Endothelial cell of umbilical vein (primary cell): ENCODE data around the gene USP28. TPM values are rescaled to one million over a fixed set of nuclear protein-coding genes. Genes with fewer than 3 reads are reported as not detected.

Experiments
- BruUV-seq: library from RNA; stranded (reverse); fragments of 400-500 nt; replicated peaks from 2 replicates; lab custom pipeline; 2021; lab: Mats Ljungman, UMichigan
- CTCF ChIA-PET: fragments of 300-600, 350-600 bp; sonication (Branson Sonifier 250); formaldehyde crosslinking; loops from one replicate; lab custom pipeline; 2021; ENCODE audit warnings: antibody characterized with exemption, inconsistent platforms; lab: Charles Lee
- POLR2A ChIA-PET: fragments of 300-600, 350-600 bp; sonication (Branson Sonifier 250); formaldehyde crosslinking; loops from one replicate; lab custom pipeline; 2021; ENCODE audit warnings: antibody characterized with exemption, inconsistent platforms; lab: Charles Lee
- DNase-seq: peaks from one replicate; pipeline ENCODE4 v3.0.0-alpha.2; 2011; ENCODE audit warnings: low read depth, low spot score
- FAIRE-seq: peaks from 2 replicates; lab custom pipeline; 2011; peaks lifted over from hg19 to GRCh38; lab: Jason Lieb, UNC
- H2AFZ ChIP-seq: 2 replicates; pipeline ENCODE4 v1.6.0; 2012; ENCODE audit warnings: low read depth, low read length, control low read depth, inconsistent platforms
- H3K27ac ChIP-seq: 2 replicates; pipeline ENCODE4 v1.5.1; 2011; ENCODE audit warnings: low read depth, mild to moderate bottlenecking, control low read depth, low read length, moderate library complexity; ENCODE audit not compliant: insufficient read depth
- H3K27me3 ChIP-seq, 2 experiments: 2 replicates each; pipeline versions ENCODE4 v1.6.0 to v1.6.1; 2011; ENCODE audit warnings: low read length in 2 of 2, mixed read lengths in 1 of 2; ENCODE audit not compliant: control insufficient read depth in 2 of 2, insufficient read depth in 2 of 2
- H3K36me3 ChIP-seq, 2 experiments: 2 replicates in 1 of 2; 3 replicates in 1 of 2; pipeline ENCODE4 v1.5.1; 2011; ENCODE audit warnings: low read length in 2 of 2, mild to moderate bottlenecking in 1 of 2, moderate library complexity in 1 of 2; ENCODE audit not compliant: control insufficient read depth in 2 of 2, insufficient read depth in 2 of 2; ENCODE audit errors: extremely low read depth in 1 of 2
- H3K4me1 ChIP-seq: 3 replicates; pipeline ENCODE4 v1.5.1; 2011; ENCODE audit warnings: mild to moderate bottlenecking, low read length; ENCODE audit not compliant: control insufficient read depth, insufficient read depth; ENCODE audit errors: extremely low read depth
- H3K4me2 ChIP-seq: 2 replicates; pipeline ENCODE4 v1.6.1; 2011; ENCODE audit warnings: low read length, control low read depth, mixed read lengths; ENCODE audit not compliant: insufficient read depth
- H3K4me3 ChIP-seq, 3 experiments: fragments of 200-600 bp in 1 of 3; sonication (generic), shearing (Covaris generic) in 1 of 3; replicated peaks in 1 of 3; 2 replicates each; pipeline ENCODE4 v1.5.1; 2011 to 2016; ENCODE audit warnings: control low read depth in 3 of 3, low read length in 3 of 3, mild to moderate bottlenecking in 2 of 3, inconsistent platforms in 1 of 3, low read depth in 1 of 3, moderate library complexity in 1 of 3; ENCODE audit not compliant: insufficient read depth in 1 of 3
- H3K79me2 ChIP-seq: 2 replicates; pipeline ENCODE4 v1.6.0; 2012; ENCODE audit warnings: low read length, inconsistent platforms; ENCODE audit not compliant: control insufficient read depth, insufficient read depth
- H3K9ac ChIP-seq: replicated peaks from 2 replicates; pipeline ENCODE3; 2011; ENCODE audit warnings: low read length, control low read depth; ENCODE audit not compliant: insufficient read depth; ENCODE audit errors: extremely low read depth
- H3K9me1 ChIP-seq: replicated peaks from 3 replicates; pipeline ENCODE4 v1.6.0; 2011; ENCODE audit warnings: mild to moderate bottlenecking, low read length; ENCODE audit not compliant: control insufficient read depth, insufficient read depth; ENCODE audit errors: extremely low read depth
- H3K9me3 ChIP-seq: replicated peaks from 2 replicates; pipeline ENCODE4 v1.5.1; 2012; ENCODE audit warnings: low read length, inconsistent platforms; ENCODE audit not compliant: control insufficient read depth, insufficient read depth
- H4K20me1 ChIP-seq: replicated peaks from 2 replicates; pipeline ENCODE3; 2011; ENCODE audit warnings: mild to moderate bottlenecking, low read length; ENCODE audit not compliant: control insufficient read depth, insufficient read depth; ENCODE audit errors: extremely low read depth
- EZH2 ChIP-seq: IDR thresholded peaks from 2 replicates; pipeline ENCODE4 v1.6.1; 2012; ENCODE audit warnings: borderline replicate concordance, low read depth, mild to moderate bottlenecking, moderate library complexity, low read length, inconsistent platforms; ENCODE audit not compliant: severe bottlenecking
- FOS ChIP-seq: IDR thresholded peaks from 2 replicates; pipeline ENCODE4 v1.6.1; 2011; ENCODE audit warnings: mild to moderate bottlenecking, low read length, moderate library complexity, borderline replicate concordance; ENCODE audit not compliant: insufficient read depth
- GATA2 ChIP-seq: IDR thresholded peaks from 2 replicates; pipeline ENCODE4 v1.7.0; 2011; ENCODE audit warnings: low read depth, mild to moderate bottlenecking, moderate library complexity, mixed read lengths, low read length; ENCODE audit not compliant: insufficient read length, insufficient read depth
- JUN ChIP-seq: IDR thresholded peaks from 2 replicates; pipeline ENCODE4 v1.6.1; 2011; ENCODE audit warnings: borderline replicate concordance, low read depth; ENCODE audit not compliant: insufficient read length, insufficient read depth
- MAX ChIP-seq: IDR thresholded peaks from 2 replicates; pipeline ENCODE4 v1.6.1; 2011; ENCODE audit not compliant: insufficient read depth, insufficient read length
- MYC ChIP-seq: IDR thresholded peaks from one replicate; pipeline ENCODE4 v1.6.1; 2011; ENCODE audit warnings: mild to moderate bottlenecking, low read depth, low read length
- POLR2A ChIP-seq: IDR thresholded peaks from 2 replicates; pipeline ENCODE4 v1.6.1; 2012; ENCODE audit warnings: low read depth, mild to moderate bottlenecking, control low read depth, low read length
- POLR2AphosphoS5 ChIP-seq: IDR thresholded peaks from 2 replicates; pipeline ENCODE4 v1.6.1; 2012; ENCODE audit warnings: low read depth, mild to moderate bottlenecking, control low read depth, low read length, moderate library complexity; ENCODE audit not compliant: insufficient read depth
- dilution Hi-C: fragments of 300-500 bp; cut with MboI; formaldehyde crosslinking; loops from one replicate; pipeline ENCODE4 v1.15.0; 2019; ENCODE audit warnings: low sequenced_read_pairs; ENCODE audit not compliant: extremely low pct_ligation_motif_present
- intact Hi-C: fragments of 100-400 bp; cut with micrococcal nuclease; formaldehyde crosslinking; loops from one replicate; pipeline ENCODE4 v1.10.0; 2022
- polyA plus RNA-seq, 4 experiments: library from polyadenylated mRNA; depleted of rRNA in 3 of 4; stranded (reverse) in 3 of 4; unstranded in 1 of 4; fragments of >200 nt; gene quantifications; 2 replicates each; pipeline versions ENCODE4 v1.2.1 to v1.2.3, GENCODE V29; 2011 to 2012; ENCODE audit warnings: missing spikeins in 1 of 4
- total RNA-seq: library from RNA; stranded (reverse); gene quantifications from 2 replicates; pipeline ENCODE4 v1.2.3, GENCODE V29; 2021
- TF ChIP-seq, protein P1 (sequence below), 2 donors: IDR thresholded peaks; 1 replicate in 1 of 2; 2 replicates in 1 of 2; pipeline ENCODE4 v1.5.1; 2011; ENCODE audit warnings: low read length in 2 of 2, mild to moderate bottlenecking in 2 of 2, moderate library complexity in 2 of 2, control low read depth in 1 of 2, inconsistent platforms in 1 of 2, low read depth in 1 of 2; ENCODE audit not compliant: insufficient read depth in 1 of 2; ENCODE audit errors: extremely low read depth in 1 of 2

Gene USP28
- total and polyA plus RNA-seq, 2 donors (not counting 3 experiments of a cell fraction or from before 2014, with no cell fraction given) = 19.2 to 29.6 TPM

- ChIA-PET CTCF (interaction anchor here (1.4 kb wide), 1 partner anchor 13 kb away, joined by 5 read pairs; the partner anchor contains the start of gene ZW10), POLR2A (no interaction called here)
- FAIRE-seq = no peak
- peaks cover 3 to 4% of the 10 kb centered on the region in 2 experiments for H3K36me3 ChIP-seq
- TF ChIP-seq, protein P1, sequence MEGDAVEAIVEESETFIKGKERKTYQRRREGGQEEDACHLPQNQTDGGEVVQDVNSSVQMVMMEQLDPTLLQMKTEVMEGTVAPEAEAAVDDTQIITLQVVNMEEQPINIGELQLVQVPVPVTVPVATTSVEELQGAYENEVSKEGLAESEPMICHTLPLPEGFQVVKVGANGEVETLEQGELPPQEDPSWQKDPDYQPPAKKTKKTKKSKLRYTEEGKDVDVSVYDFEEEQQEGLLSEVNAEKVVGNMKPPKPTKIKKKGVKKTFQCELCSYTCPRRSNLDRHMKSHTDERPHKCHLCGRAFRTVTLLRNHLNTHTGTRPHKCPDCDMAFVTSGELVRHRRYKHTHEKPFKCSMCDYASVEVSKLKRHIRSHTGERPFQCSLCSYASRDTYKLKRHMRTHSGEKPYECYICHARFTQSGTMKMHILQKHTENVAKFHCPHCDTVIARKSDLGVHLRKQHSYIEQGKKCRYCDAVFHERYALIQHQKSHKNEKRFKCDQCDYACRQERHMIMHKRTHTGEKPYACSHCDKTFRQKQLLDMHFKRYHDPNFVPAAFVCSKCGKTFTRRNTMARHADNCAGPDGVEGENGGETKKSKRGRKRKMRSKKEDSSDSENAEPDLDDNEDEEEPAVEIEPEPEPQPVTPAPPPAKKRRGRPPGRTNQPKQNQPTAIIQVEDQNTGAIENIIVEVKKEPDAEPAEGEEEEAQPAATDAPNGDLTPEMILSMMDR (IDR thresholded peaks at IDR 0.05; ENCODE audit: extremely low read depth in 1 of 2, insufficient read depth in 1 of 2, low read depth in 1 of 2, low read length in 2 of 2) = no peak
- TF ChIP-seq MAX = no peak
- no peak for TF ChIP-seq POLR2AphosphoS5
- TF ChIP-seq EZH2 = no peak
- no peak for TF ChIP-seq POLR2A
- no peak for TF ChIP-seq FOS
- no peak for TF ChIP-seq MYC
- no peak for TF ChIP-seq JUN
- TF ChIP-seq GATA2 = no peak
- no peak overlapping the region for H3K4me2 ChIP-seq
- H3K79me2 ChIP-seq = peaks cover 23% of the 10 kb centered on the region
- dilution Hi-C loops = no loop called here
- H3K9ac ChIP-seq = no peak overlapping the region
- no peak overlapping the region for H2AFZ ChIP-seq
- H4K20me1 ChIP-seq = peaks cover 2% of the 10 kb centered on the region
- no peak overlapping the region for H3K27ac ChIP-seq
- BruUV-seq = no TSS peak
- H3K4me1 ChIP-seq = no peaks in the 10 kb centered on the region
- intact Hi-C loops = no loop called here
- no peak overlapping the region for H3K4me3 ChIP-seq
- H3K27me3 ChIP-seq = no peaks in the 10 kb centered on the region
- H3K9me3 ChIP-seq = no peaks in the 10 kb centered on the region
- H3K9me1 ChIP-seq = no peaks in the 10 kb centered on the region
- DNase-seq = no peak
Observed at GRCh38 chr11:113760241-113760640, 115.1 kb downstream of the USP28 start.
